CD8-positive, alpha-beta memory T cell (primary cell): ENCODE data around the gene PPP2R1A. TPM values are rescaled to one million over a fixed set of nuclear protein-coding genes. Genes with fewer than 3 reads are reported as not detected.

Experiments
- polyA plus RNA-seq: library from polyadenylated mRNA; unstranded; fragments of 300-500 nt; fragmentation: Illumina TruSeq; gene quantifications from one replicate; pipeline ENCODE4 v1.2.3, GENCODE V29; 2021
- total RNA-seq, 2 experiments: library from RNA; stranded (reverse); gene quantifications; one replicate each; pipeline ENCODE4 v1.2.3, GENCODE V29; 2021

Gene PPP2R1A
- total and polyA plus RNA-seq, 3 experiments from 2014 or later = 200 to 250 (median 232) TPM

Other genes with a start within 250 kb of the PPP2R1A start
- gene ZNF350, start 203.2 kb upstream of the PPP2R1A start, total RNA-seq = 1 to 10 TPM; 9.0 to 10.0 TPM
- 19.4 TPM for gene ZNF350, start 203.2 kb upstream of the PPP2R1A start, polyA plus RNA-seq
- 1 to 10 TPM; 7.6 to 8.8 TPM for gene ZNF615, start 181.8 kb upstream of the PPP2R1A start, total RNA-seq
- 9.6 TPM for gene ZNF615, start 181.8 kb upstream of the PPP2R1A start, polyA plus RNA-seq
- gene ZNF614, start 161.7 kb upstream of the PPP2R1A start, total RNA-seq = 10 to 100 TPM; 12.3 to 13.0 TPM
- 7.2 TPM for gene ZNF614, start 161.7 kb upstream of the PPP2R1A start, polyA plus RNA-seq
- 10 to 100 TPM; 13.0 to 13.4 TPM for gene ZNF432, start 141.2 kb upstream of the PPP2R1A start, total RNA-seq
- gene ZNF432, start 141.2 kb upstream of the PPP2R1A start, polyA plus RNA-seq = 5.8 TPM
- 10 to 100 TPM; 14.5 to 15.2 TPM for gene ZNF841, start 94.3 kb upstream of the PPP2R1A start, total RNA-seq
- 5.7 TPM for gene ZNF841, start 94.3 kb upstream of the PPP2R1A start, polyA plus RNA-seq
- gene ZNF616, start 50.1 kb upstream of the PPP2R1A start, total RNA-seq = 10 to 100 TPM; 11.2 to 12.6 TPM
- gene ZNF616, start 50.1 kb upstream of the PPP2R1A start, polyA plus RNA-seq = 4.6 TPM
- gene ZNF836, start 18.4 kb upstream of the PPP2R1A start, total RNA-seq = 10 to 100 TPM; 10.6 to 12.5 TPM
- 17.1 TPM for gene ZNF836, start 18.4 kb upstream of the PPP2R1A start, polyA plus RNA-seq
- gene ZNF766, start 79.5 kb downstream of the PPP2R1A start, total RNA-seq = 10 to 100 TPM; 22.2 to 24.3 TPM
- gene ZNF766, start 79.5 kb downstream of the PPP2R1A start, polyA plus RNA-seq = 69.7 TPM
- gene ZNF480, start 107.1 kb downstream of the PPP2R1A start, total RNA-seq = 1 to 10 TPM; 5.6 to 6.6 TPM
- gene ZNF480, start 107.1 kb downstream of the PPP2R1A start, polyA plus RNA-seq = 28.0 TPM
- 1 to 10 TPM in 1 of 2 experiments, under 1 TPM in 1; 0.91 to 1.8 TPM for gene ZNF610, start 146.2 kb downstream of the PPP2R1A start, total RNA-seq
- 1.8 TPM for gene ZNF610, start 146.2 kb downstream of the PPP2R1A start, polyA plus RNA-seq
- 10 to 100 TPM; 15.6 to 15.9 TPM for gene ZNF880, start 179.9 kb downstream of the PPP2R1A start, total RNA-seq
- gene ZNF880, start 179.9 kb downstream of the PPP2R1A start, polyA plus RNA-seq = 38.9 TPM
- gene ZNF528, start 207.8 kb downstream of the PPP2R1A start, total RNA-seq = 10 to 100 TPM; 11.6 to 14.2 TPM
- 8.8 TPM for gene ZNF528, start 207.8 kb downstream of the PPP2R1A start, polyA plus RNA-seq
- gene ZNF534, start 239.1 kb downstream of the PPP2R1A start, total RNA-seq = not detected
- gene ZNF534, start 239.1 kb downstream of the PPP2R1A start, polyA plus RNA-seq = not detected